ENCODE results near the gene PHF20. TPM values are rescaled to one million over a fixed set of nuclear protein-coding genes. Genes with fewer than 3 reads are reported as not detected.

The PHF20 gene
- total and polyA plus RNA-seq, 2 experiments from 2014 or later: 23.3 to 35.4 TPM

DNA sequence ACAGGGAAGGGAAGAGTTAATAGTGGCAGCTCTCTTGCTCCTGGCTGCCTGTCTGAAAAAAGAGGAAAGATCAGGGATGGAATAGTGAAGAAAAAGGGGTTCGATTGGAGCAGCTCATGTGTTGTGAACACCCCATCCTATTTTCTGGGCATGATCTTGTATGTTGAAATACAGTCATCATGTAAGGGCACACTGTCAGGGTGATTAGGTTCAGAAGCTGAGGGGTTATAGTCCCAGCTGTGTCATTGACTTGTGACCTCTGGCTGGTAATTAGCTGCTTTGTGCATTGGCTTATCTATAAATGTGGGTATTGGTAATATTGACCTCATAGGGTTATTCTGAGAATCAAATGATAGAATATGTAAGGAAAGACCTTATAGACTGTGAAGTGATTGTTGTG lies 30.1 kb downstream of the PHF20 start:
- H3K9ac ChIP-seq: no peak overlapping the region
- H4K20me1 ChIP-seq (ENCODE audit: insufficient read depth): no peaks in the 10 kb centered on the region
- H2AFZ ChIP-seq: no peak overlapping the region
- no peaks in the 10 kb centered on the region for H3K9me2 ChIP-seq (ENCODE audit: insufficient read depth)
- H3K36me3 ChIP-seq (ENCODE audit: low read depth): 0 out of 2 replicates have a peak, but pooled peaks cover 6% of the 10 kb centered on the region
- TF ChIP-seq EZH2phosphoT487 (IDR thresholded peaks at IDR 0.05; ENCODE audit: insufficient read depth, low read depth) (no peak), EZH2 (IDR thresholded peaks at IDR 0.05; ENCODE audit: insufficient read depth, poor library complexity, severe bottlenecking) (no peak)
- no peak overlapping the region for H3K27ac ChIP-seq
- no peaks in the 10 kb centered on the region for H3K27me3 ChIP-seq (replicated peaks; ENCODE audit: insufficient read depth)
- 94 to 95% methylated on average over 1 of the region's 1 CpG for WGBS, 2 experiments (ENCODE audit: low coverage in 1 of 2, low lambda C conversion rate in 2 of 2, missing lambda C conversion rate in 2 of 2)
- H3K4me3 ChIP-seq: no peak overlapping the region
- DNase-seq: no peak
- in situ Hi-C loops (cut with MboI): no loop called here
- H3F3A ChIP-seq (ENCODE audit: insufficient read depth): no peaks in the 10 kb centered on the region
- H3K4me2 ChIP-seq (ENCODE audit: unreplicated experiment): no peak overlapping the region
- H3K9me3 ChIP-seq (ENCODE audit: low read depth): no peaks in the 10 kb centered on the region
- peaks cover 81% of the 10 kb centered on the region for H3K79me2 ChIP-seq (ENCODE audit: insufficient read depth)
- no peaks in the 10 kb centered on the region for H3K4me1 ChIP-seq (ENCODE audit: insufficient read depth)

DNA sequence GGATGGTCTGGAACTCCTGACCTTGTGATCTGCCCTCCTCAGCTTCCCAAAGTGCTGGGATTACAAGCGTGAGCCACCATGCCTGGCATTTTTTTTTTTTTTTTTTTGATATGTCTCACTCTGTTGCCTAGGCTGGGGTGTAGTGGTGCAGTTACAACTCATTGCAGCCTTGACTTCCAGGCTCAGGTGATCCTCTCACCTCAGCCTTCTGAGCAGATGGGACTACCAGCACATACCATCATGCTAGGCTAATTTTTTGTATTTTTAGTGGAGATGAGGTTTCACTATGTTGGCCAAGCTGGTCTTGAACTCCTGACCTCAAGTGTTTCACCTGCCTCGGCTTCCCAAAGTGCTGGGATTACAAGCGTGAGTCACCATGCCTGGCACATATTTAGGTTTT lies 34.3 kb downstream of the PHF20 start:
- Histone ChIP-seq H3K4me2 (ENCODE audit: unreplicated experiment) (no peak overlapping the region), H3K36me3 (ENCODE audit: low read depth) (0 out of 2 replicates have a peak, but pooled peaks cover 3% of the 10 kb centered on the region), H4K20me1 (ENCODE audit: insufficient read depth) (no peaks in the 10 kb centered on the region), H3K4me1 (ENCODE audit: insufficient read depth) (no peaks in the 10 kb centered on the region), H3K27me3 (replicated peaks; ENCODE audit: insufficient read depth) (no peaks in the 10 kb centered on the region), H2AFZ (no peak overlapping the region), H3K9me3 (ENCODE audit: low read depth) (no peaks in the 10 kb centered on the region), H3K4me3 (no peak overlapping the region), H3K9me2 (ENCODE audit: insufficient read depth) (no peaks in the 10 kb centered on the region), H3K27ac (no peak overlapping the region), H3F3A (ENCODE audit: insufficient read depth) (peaks cover 4% of the 10 kb centered on the region; the same call in 1 of the 2 replicates), H3K9ac (no peak overlapping the region), H3K79me2 (ENCODE audit: insufficient read depth) (peaks cover 72% of the 10 kb centered on the region)
- no peak for DNase-seq
- TF ChIP-seq EZH2 (IDR thresholded peaks at IDR 0.05; ENCODE audit: insufficient read depth, poor library complexity, severe bottlenecking) (no peak), EZH2phosphoT487 (IDR thresholded peaks at IDR 0.05; ENCODE audit: insufficient read depth, low read depth) (no peak)
- in situ Hi-C loops (cut with MboI): no loop called here
- WGBS, 2 experiments (ENCODE audit: low coverage in 1 of 2, low lambda C conversion rate in 2 of 2, missing lambda C conversion rate in 2 of 2): 93 to 98% methylated on average over 3 of the region's 3 CpGs

DNA sequence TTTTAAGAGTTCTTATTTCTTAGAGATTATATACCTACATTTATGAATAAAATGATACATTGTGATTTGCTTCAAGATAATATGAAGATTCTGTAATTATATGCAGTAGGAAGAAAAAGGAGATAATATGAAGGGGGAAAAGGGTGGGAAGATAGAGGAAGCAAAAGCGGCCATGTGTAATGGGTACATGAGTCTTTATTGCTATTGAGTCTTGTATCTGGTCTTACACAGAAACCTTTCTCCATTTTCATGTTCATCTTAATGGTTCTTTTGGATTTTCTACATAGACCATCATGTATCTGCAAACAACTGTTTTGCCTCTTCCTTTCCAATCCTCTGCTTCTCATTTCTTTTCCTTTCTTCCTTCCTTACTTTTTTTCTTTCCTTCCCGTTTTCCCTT lies 36.1 kb downstream of the PHF20 start:
- Histone ChIP-seq H3K4me3 (no peak overlapping the region), H3K79me2 (ENCODE audit: insufficient read depth) (peaks cover 71% of the 10 kb centered on the region), H3K27ac (no peak overlapping the region), H3K9me2 (ENCODE audit: insufficient read depth) (no peaks in the 10 kb centered on the region), H2AFZ (no peak overlapping the region), H3K4me2 (ENCODE audit: unreplicated experiment) (no peak overlapping the region), H3K9me3 (ENCODE audit: low read depth) (no peaks in the 10 kb centered on the region), H3K27me3 (replicated peaks; ENCODE audit: insufficient read depth) (no peaks in the 10 kb centered on the region), H3K9ac (no peak overlapping the region), H3K4me1 (ENCODE audit: insufficient read depth) (no peaks in the 10 kb centered on the region), H3K36me3 (ENCODE audit: low read depth) (peaks cover 3% of the 10 kb centered on the region; the same call in 1 of the 2 replicates), H4K20me1 (ENCODE audit: insufficient read depth) (no peaks in the 10 kb centered on the region), H3F3A (ENCODE audit: insufficient read depth) (peaks cover 6% of the 10 kb centered on the region; the same call in 1 of the 2 replicates)
- no peak for DNase-seq
- 93 to 95% methylated on average over 2 of the region's 2 CpGs for WGBS, 2 experiments (ENCODE audit: low coverage in 1 of 2, low lambda C conversion rate in 2 of 2, missing lambda C conversion rate in 2 of 2)
- in situ Hi-C loops (cut with MboI): no loop called here
- TF ChIP-seq EZH2phosphoT487 (IDR thresholded peaks at IDR 0.05; ENCODE audit: insufficient read depth, low read depth) (no peak), EZH2 (IDR thresholded peaks at IDR 0.05; ENCODE audit: insufficient read depth, poor library complexity, severe bottlenecking) (no peak)

DNA sequence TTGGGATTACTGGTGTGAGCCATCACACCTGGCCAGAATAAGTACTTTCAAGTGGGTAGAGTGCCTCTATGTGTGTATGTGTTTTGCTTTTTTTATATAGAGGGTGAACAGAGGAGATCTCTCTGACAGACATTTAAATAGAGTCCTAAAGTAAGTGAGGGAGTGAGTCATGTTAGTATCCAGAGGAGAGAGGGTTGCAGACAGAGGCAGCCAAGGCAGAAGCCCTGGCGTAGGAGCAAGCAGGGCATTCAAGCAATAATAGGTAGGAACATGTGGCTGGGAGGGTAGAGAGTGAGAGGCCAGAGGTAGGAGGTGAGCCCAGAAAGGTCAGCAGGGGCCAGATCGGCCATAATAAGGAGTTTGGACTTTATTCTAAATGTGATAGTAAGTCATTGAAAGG lies 48.9 kb downstream of the PHF20 start:
- TF ChIP-seq EZH2 (IDR thresholded peaks at IDR 0.05; ENCODE audit: insufficient read depth, poor library complexity, severe bottlenecking) (no peak), EZH2phosphoT487 (IDR thresholded peaks at IDR 0.05; ENCODE audit: insufficient read depth, low read depth) (no peak)
- Histone ChIP-seq H3K36me3 (ENCODE audit: low read depth) (peaks cover 2% of the 10 kb centered on the region; the same call in 1 of the 2 replicates), H2AFZ (no peak overlapping the region), H3K9me3 (ENCODE audit: low read depth) (no peaks in the 10 kb centered on the region), H3K9me2 (ENCODE audit: insufficient read depth) (no peaks in the 10 kb centered on the region), H3F3A (ENCODE audit: insufficient read depth) (peaks cover 47% of the 10 kb centered on the region), H3K79me2 (ENCODE audit: insufficient read depth) (peaks cover 40% of the 10 kb centered on the region), H3K4me3 (no peak overlapping the region), H3K9ac (peak overlapping the region; percentile 5; the same call in 1 of the 2 replicates), H3K4me2 (ENCODE audit: unreplicated experiment) (peak overlapping the region; percentile 41), H4K20me1 (ENCODE audit: insufficient read depth) (no peaks in the 10 kb centered on the region), H3K27ac (peak overlapping the region; percentile 81), H3K4me1 (ENCODE audit: insufficient read depth) (peaks cover 37% of the 10 kb centered on the region), H3K27me3 (replicated peaks; ENCODE audit: insufficient read depth) (no peaks in the 10 kb centered on the region)
- peak; percentile 78 for DNase-seq
- 70 to 77% methylated on average over 2 of the region's 2 CpGs for WGBS, 2 experiments (ENCODE audit: low coverage in 1 of 2, low lambda C conversion rate in 2 of 2, missing lambda C conversion rate in 2 of 2)
- in situ Hi-C loops (cut with MboI): no loop called here
